MCF 10A (cell line): ENCODE measurements around the gene PAMR1. TPM values are rescaled to one million over a fixed set of nuclear protein-coding genes. Genes with fewer than 3 reads are reported as not detected.

Source experiments
- BruUV-seq: library from RNA; stranded (reverse); fragments of 400-500 nt; replicated peaks from 2 replicates; lab custom pipeline; 2021; lab: Mats Ljungman, UMichigan
- CTCF ChIA-PET: fragments of 300-600 bp; sonication (Branson Sonifier 250); formaldehyde crosslinking; extraction: SDS; loops from one replicate; lab custom pipeline; 2021; ENCODE audit warnings: antibody characterized with exemption, inconsistent platforms; lab: Yijun Ruan, JAX
- POLR2A ChIA-PET: fragments of 300-600, 350-650 bp; sonication (Branson Sonifier 250); formaldehyde crosslinking; extraction: SDS; loops from one replicate; lab custom pipeline; 2020; ENCODE audit warnings: antibody characterized with exemption, inconsistent platforms; lab: Yijun Ruan, JAX
- DNase-seq: peaks from one replicate; pipeline ENCODE4 v3.0.0-alpha.2; 2018; ENCODE audit not compliant: unreplicated experiment
- H3K27ac Mint-ChIP-seq: one replicate; pipeline ENCODE4 v1.8.0; 2022; ENCODE audit warnings: mild to moderate bottlenecking, low read depth, mixed read lengths; ENCODE audit not compliant: unreplicated experiment
- H3K27me3 Mint-ChIP-seq: one replicate; pipeline ENCODE4 v1.8.0; 2022; ENCODE audit warnings: mixed read lengths; ENCODE audit not compliant: insufficient read depth, unreplicated experiment
- H3K36me3 Mint-ChIP-seq: one replicate; pipeline ENCODE4 v1.8.0; 2022; ENCODE audit warnings: mild to moderate bottlenecking, moderate library complexity, mixed read lengths; ENCODE audit not compliant: insufficient read depth, unreplicated experiment
- H3K4me1 Mint-ChIP-seq: one replicate; pipeline ENCODE4 v1.8.0; 2022; ENCODE audit warnings: mixed read lengths; ENCODE audit not compliant: insufficient read depth, unreplicated experiment
- H3K4me3 Mint-ChIP-seq: one replicate; pipeline ENCODE4 v1.8.0; 2022; ENCODE audit warnings: mild to moderate bottlenecking, moderate library complexity, mixed read lengths; ENCODE audit not compliant: unreplicated experiment
- H3K9me3 Mint-ChIP-seq: one replicate; pipeline ENCODE4 v1.8.0; 2022; ENCODE audit warnings: mixed read lengths; ENCODE audit not compliant: unreplicated experiment
- CTCF ChIP-seq: fragments of 200-600 bp; IDR thresholded peaks from one replicate; pipeline ENCODE4 v1.8.0; 2022; ENCODE audit warnings: antibody characterized with exemption, mild to moderate bottlenecking; ENCODE audit not compliant: unreplicated experiment
- intact Hi-C: fragments of 100-400 bp; cut with micrococcal nuclease; formaldehyde crosslinking; loops from 2 replicates; pipeline ENCODE4 v1.14.1; 2022
- total RNA-seq: library from RNA; stranded (reverse); gene quantifications from 2 replicates; pipeline ENCODE4 v1.2.3, GENCODE V29; 2022

The PAMR1 gene
- total RNA-seq, 1 experiment from 2014 or later, result 0.51 TPM

GRCh38 chr11:35478471-35479091 is 46.8 kb downstream of the PAMR1 start:
- BruUV-seq, result no TSS peak
- intact Hi-C loops, result no loop called here
- Mint-ChIP-seq H3K36me3 (no peaks in the 10 kb centered on the region), H3K27me3 (peaks cover 49% of the 10 kb centered on the region), H3K9me3 (peaks cover 9% of the 10 kb centered on the region), H3K4me3 (no peak overlapping the region), H3K27ac (no peak overlapping the region), H3K4me1 (no peaks in the 10 kb centered on the region)
- ChIA-PET CTCF (interaction anchor here (0.6 to 1.2 kb wide), 3 partner anchors 9 to 241 kb away, joined by 3 to 7 read pairs (median 3); no protein-coding TSS in a partner anchor), POLR2A (no interaction called here)
- TF ChIP-seq CTCF, result no peak
- no peak for DNase-seq

- Mint-ChIP-seq H3K4me1 (no peaks in the 10 kb centered on the region), H3K9me3 (peaks cover 6% of the 10 kb centered on the region), H3K36me3 (no peaks in the 10 kb centered on the region), H3K27ac (no peak overlapping the region), H3K27me3 (peaks cover 49% of the 10 kb centered on the region), H3K4me3 (no peak overlapping the region)
- intact Hi-C loops, result no loop called here
- TF ChIP-seq CTCF, result no peak
- no TSS peak for BruUV-seq
- no peak for DNase-seq
- CTCF ChIA-PET, result interaction anchor here (1.1 to 1.2 kb wide), 2 partner anchors 9 to 138 kb away, joined by 3 to 7 read pairs; no protein-coding TSS in a partner anchor
- POLR2A ChIA-PET, result no interaction called here
Measured at GRCh38 chr11:35477901-35478300, 47.5 kb downstream of the PAMR1 start.

GRCh38 chr11:35474688-35475087 is 50.7 kb downstream of the PAMR1 start:
- H3K4me3 Mint-ChIP-seq, result no peak overlapping the region
- peaks cover 41% of the 10 kb centered on the region for H3K27me3 Mint-ChIP-seq
- H3K4me1 Mint-ChIP-seq, result no peaks in the 10 kb centered on the region
- ChIA-PET POLR2A (interaction anchor here (1.2 to 1.3 kb wide), 2 partner anchors 11 to 13 kb away, joined by 3 read pairs; no protein-coding TSS in a partner anchor), CTCF (no interaction called here)
- intact Hi-C loops, result no loop called here
- no peak overlapping the region for H3K27ac Mint-ChIP-seq
- BruUV-seq, result no TSS peak
- TF ChIP-seq CTCF, result no peak
- H3K36me3 Mint-ChIP-seq, result no peaks in the 10 kb centered on the region
- H3K9me3 Mint-ChIP-seq, result no peaks in the 10 kb centered on the region
- DNase-seq, result no peak

GRCh38 chr11:35473795-35474374 is 51.5 kb downstream of the PAMR1 start:
- no peak for DNase-seq
- BruUV-seq, result no TSS peak
- TF ChIP-seq CTCF, result no peak
- Mint-ChIP-seq H3K9me3 (no peaks in the 10 kb centered on the region), H3K27ac (no peak overlapping the region), H3K36me3 (no peaks in the 10 kb centered on the region), H3K27me3 (peaks cover 39% of the 10 kb centered on the region), H3K4me1 (no peaks in the 10 kb centered on the region), H3K4me3 (no peak overlapping the region)
- ChIA-PET CTCF (interaction anchor here (0.9 to 2.1 kb wide), 4 partner anchors 11 to 69 kb away, joined by 3 to 9 read pairs (median 5); no protein-coding TSS in a partner anchor), POLR2A (interaction anchor here (0.6 to 1.3 kb wide), 4 partner anchors 11 to 56 kb away, joined by 3 read pairs; no protein-coding TSS in a partner anchor)
- intact Hi-C loops, result no loop called here
